Measurements from ENCODE around the gene GAPVD1.

Gene GAPVD1

DNA sequence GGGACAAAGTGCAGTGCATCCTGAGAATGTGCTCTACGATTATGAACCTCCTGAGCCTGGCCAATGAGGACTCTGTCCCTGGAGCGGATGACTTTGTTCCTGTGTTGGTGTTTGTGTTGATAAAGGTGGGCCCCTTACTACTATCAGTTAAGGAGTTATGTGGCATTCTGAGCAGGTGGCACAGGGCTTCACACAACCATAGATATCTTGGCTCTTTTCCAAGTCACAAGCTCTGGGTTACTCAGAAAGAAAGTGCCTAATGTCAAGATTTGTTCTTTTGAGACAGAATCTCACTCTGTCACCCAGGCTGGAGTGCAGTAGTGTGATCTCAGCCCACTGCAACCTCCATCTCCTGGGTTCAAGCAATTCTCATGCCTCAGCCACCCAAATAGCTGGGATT, 99.0 kb downstream of the GAPVD1 start:
- in situ Hi-C loops (cut with MboI; ENCODE audit: low pct_unique_long_range_greater_than_20kb, low sequenced_read_pairs): no loop called here
- no peak for DNase-seq

DNA sequence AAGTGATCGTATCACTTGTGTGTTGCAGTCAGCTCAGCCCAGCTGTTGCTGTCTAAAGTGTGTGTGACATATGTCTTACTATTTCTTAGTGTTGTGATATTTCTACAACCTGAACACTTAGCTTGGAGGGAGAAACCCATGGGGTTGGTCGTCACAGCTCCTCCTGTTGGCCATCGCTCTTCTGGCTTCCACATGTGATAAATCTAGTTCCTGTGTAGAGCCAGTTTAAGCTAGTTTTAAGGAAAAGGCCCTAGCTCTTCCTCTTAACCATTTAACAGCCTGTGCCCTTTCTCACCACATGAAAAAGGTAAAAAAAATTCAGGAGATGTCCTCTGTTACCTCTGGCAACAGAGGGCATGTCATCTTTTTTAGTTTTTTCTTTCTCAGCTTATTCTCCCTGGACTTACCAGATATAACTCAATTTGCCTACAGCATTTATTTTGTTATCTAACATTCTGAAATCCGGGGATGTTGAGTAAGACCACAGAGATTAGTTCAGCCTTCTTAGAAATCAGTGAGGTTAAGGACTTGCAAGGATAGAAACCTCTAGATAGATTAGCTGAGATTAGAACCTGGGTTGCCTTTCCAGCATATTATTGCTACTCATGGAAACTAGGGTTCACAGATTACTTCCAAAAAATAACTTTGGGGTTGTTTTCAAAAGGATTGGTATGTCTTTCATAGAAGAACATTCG, 100.4 kb downstream of the GAPVD1 start:
- in situ Hi-C loops (cut with MboI; ENCODE audit: low pct_unique_long_range_greater_than_20kb, low sequenced_read_pairs): no loop called here
- peak; percentile 73 for DNase-seq

GRCh38 chr9:125366676-125367075, 105.0 kb downstream of the GAPVD1 start:
- in situ Hi-C loops (cut with MboI; ENCODE audit: low pct_unique_long_range_greater_than_20kb, low sequenced_read_pairs): no loop called here
- no peak for DNase-seq

GRCh38 chr9:125370786-125371185, 109.2 kb downstream of the GAPVD1 start:
- peak; percentile 4 for DNase-seq
- in situ Hi-C loops (cut with MboI; ENCODE audit: low pct_unique_long_range_greater_than_20kb, low sequenced_read_pairs): no loop called here

- DNase-seq: no peak
- in situ Hi-C loops (cut with MboI; ENCODE audit: low pct_unique_long_range_greater_than_20kb, low sequenced_read_pairs): no loop called here
Observed at GRCh38 chr9:125372441-125373226, 111.0 kb downstream of the GAPVD1 start.

DNA sequence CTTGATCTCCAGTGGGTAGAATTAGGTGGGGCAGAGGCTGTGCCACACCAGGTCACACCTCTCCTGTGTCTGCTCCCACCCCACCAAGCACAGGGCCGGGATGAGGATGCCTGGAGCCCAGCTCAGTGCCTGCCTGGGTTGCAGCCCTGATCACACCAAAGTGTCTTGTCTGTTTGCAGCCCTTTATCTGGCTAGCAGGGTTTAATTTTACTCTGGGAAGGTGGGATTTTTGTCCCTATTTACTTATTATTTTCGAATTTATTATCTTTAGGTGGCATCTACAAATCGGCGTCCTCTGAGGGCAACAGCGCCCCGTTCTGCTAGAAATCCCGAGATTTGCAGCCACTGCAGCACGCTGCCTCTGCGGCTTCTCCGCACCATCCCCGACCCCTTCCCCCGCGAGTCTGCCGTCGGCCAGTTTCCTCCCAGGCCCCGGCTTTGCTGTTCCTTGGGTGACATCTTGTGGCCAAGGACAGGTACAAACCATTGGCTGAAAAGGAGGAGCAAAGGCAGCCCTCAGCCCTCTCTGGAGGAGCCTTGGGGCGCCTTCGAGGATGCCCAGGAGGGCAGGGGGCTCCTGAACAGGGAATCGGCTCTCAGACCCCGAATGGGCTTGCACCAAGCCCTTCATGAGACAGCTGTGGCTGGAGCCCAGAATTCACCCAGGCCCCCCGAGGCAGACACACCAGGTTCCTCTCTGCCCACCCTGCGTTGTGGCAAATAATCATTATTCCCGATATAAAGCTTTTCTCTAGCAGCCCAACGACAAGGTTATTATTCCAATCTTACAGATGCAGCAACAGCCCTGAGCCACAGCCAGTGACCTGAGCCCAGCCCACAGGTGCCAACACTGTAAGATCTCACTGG, 113.0 kb downstream of the GAPVD1 start:
- peak; percentile 70 for DNase-seq
- in situ Hi-C loops (cut with MboI; ENCODE audit: low pct_unique_long_range_greater_than_20kb, low sequenced_read_pairs): loop anchor here (25.0 kb wide), 1 partner anchor 512 kb away; the partner anchor contains the start of genes ARPC5L, RPL35 and WDR38

DNA sequence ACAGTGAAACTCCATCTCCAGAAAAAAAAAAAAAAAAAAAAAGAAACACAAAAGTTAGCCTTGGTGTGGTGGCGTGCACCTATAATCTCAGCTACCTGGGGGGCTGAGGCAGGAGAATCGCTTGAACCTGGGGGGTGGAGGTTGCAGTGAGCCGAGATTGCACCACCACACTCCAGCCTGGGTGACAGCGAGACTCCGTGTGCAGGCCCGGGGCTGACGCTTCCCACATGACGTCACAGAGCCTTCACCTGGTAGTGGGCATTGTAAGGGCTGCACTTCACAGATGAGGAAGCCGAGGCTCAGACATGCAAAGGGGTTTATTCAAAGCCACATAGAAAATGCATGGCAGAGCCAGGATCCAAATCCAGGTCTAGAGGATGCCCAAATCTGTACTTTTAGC, 114.2 kb downstream of the GAPVD1 start:
- DNase-seq: no peak
- in situ Hi-C loops (cut with MboI; ENCODE audit: low pct_unique_long_range_greater_than_20kb, low sequenced_read_pairs): loop anchor here (25.0 kb wide), 1 partner anchor 514 kb away; the partner anchor contains the start of genes ARPC5L, RPL35 and WDR38

- in situ Hi-C loops (cut with MboI; ENCODE audit: low pct_unique_long_range_greater_than_20kb, low sequenced_read_pairs): loop anchor here (25.0 kb wide), 1 partner anchor 514 kb away; the partner anchor contains the start of genes ARPC5L, RPL35 and WDR38
Observed at GRCh38 chr9:125376261-125377226, 114.9 kb downstream of the GAPVD1 start.

DNA sequence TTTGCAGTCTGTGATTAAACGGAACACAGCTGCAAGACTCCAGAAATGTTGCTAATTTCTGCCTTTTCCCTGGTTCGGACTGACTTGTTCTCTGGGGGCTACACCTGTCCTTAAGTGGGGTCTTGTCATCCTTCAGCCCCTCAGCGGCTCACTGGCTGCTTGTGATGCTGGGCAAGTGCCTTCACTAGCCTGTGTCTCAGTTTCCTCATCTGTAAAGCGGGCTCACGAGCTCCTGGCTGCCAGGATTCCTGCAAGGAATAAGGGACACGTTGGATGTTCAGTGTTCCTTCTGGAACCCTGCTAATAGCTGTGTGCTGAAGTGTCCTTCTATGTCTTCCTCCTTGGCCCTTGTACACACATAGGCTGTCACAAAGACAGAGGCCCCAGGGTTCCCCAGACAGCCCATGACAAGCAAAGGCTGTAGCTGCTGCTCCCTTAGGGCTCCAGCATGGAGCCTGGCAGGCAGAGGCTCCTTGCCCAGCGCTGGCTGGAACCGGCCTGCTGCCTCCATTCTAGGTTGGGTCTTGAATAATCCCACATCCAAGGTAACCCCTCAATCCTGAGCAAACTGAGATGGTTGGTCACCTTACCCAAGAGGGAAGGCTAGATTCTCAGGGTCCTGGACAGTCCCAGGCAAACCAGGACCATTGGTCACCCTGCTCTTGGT, 116.1 kb downstream of the GAPVD1 start:
- in situ Hi-C loops (cut with MboI; ENCODE audit: low pct_unique_long_range_greater_than_20kb, low sequenced_read_pairs): loop anchor here (25.0 kb wide), 1 partner anchor 515 kb away; the partner anchor contains the start of genes ARPC5L, RPL35 and WDR38

More at GRCh38 chr9:125376261-125377226, 114.9 kb downstream of the GAPVD1 start:
- no peak for DNase-seq

GRCh38 chr9:125378778-125379177, 117.2 kb downstream of the GAPVD1 start:
- in situ Hi-C loops (cut with MboI; ENCODE audit: low pct_unique_long_range_greater_than_20kb, low sequenced_read_pairs): loop anchor here (25.0 kb wide), 1 partner anchor 516 kb away; the partner anchor contains the start of genes ARPC5L, RPL35 and WDR38
- DNase-seq: no peak

More for the DNA sequence above, 116.1 kb downstream of the GAPVD1 start:
- no peak for DNase-seq

GRCh38 chr9:125379208-125379607, 117.6 kb downstream of the GAPVD1 start:
- in situ Hi-C loops (cut with MboI; ENCODE audit: low pct_unique_long_range_greater_than_20kb, low sequenced_read_pairs): loop anchor here (25.0 kb wide), 1 partner anchor 517 kb away; the partner anchor contains the start of genes ARPC5L, RPL35 and WDR38

GRCh38 chr9:125380406-125380805, 118.8 kb downstream of the GAPVD1 start:
- in situ Hi-C loops (cut with MboI; ENCODE audit: low pct_unique_long_range_greater_than_20kb, low sequenced_read_pairs): loop anchor here (25.0 kb wide), 1 partner anchor 518 kb away; the partner anchor contains the start of genes ARPC5L, RPL35 and WDR38

More at GRCh38 chr9:125379208-125379607, 117.6 kb downstream of the GAPVD1 start:
- no peak for DNase-seq

GRCh38 chr9:125387861-125388524, 126.4 kb downstream of the GAPVD1 start:
- in situ Hi-C loops (cut with MboI; ENCODE audit: low pct_unique_long_range_greater_than_20kb, low sequenced_read_pairs): loop anchor here (25.0 kb wide), 1 partner anchor 526 kb away; the partner anchor contains the start of genes ARPC5L, RPL35 and WDR38
- no peak for DNase-seq

More at GRCh38 chr9:125380406-125380805, 118.8 kb downstream of the GAPVD1 start:
- DNase-seq: no peak

GRCh38 chr9:125388978-125389377, 127.4 kb downstream of the GAPVD1 start:
- no peak for DNase-seq
- in situ Hi-C loops (cut with MboI; ENCODE audit: low pct_unique_long_range_greater_than_20kb, low sequenced_read_pairs): loop anchor here (25.0 kb wide), 1 partner anchor 527 kb away; the partner anchor contains the start of genes ARPC5L, RPL35 and WDR38

- in situ Hi-C loops (cut with MboI; ENCODE audit: low pct_unique_long_range_greater_than_20kb, low sequenced_read_pairs): loop anchor here (25.0 kb wide), 1 partner anchor 529 kb away; the partner anchor contains the start of genes ARPC5L, RPL35 and WDR38
- DNase-seq: no peak
Observed at GRCh38 chr9:125391704-125392103, 130.1 kb downstream of the GAPVD1 start.

DNA sequence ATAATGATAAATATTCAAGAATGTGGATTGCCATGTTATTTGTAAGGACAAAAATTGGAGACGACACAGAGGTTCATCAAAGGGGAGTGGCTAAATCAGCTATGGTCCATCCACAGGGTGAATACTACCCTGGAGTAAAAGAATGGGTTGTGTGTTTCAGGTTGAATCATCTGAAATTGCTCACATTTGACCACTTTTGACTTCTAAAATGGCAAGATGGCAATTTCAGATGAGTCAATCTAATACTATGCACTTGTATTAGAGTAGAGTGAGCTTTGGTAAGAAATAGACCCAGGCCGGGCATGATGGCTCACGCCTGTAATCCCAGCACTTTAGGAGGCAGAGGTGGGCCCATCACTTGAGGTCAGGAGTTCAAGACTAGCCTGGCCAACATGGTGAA, 131.8 kb downstream of the GAPVD1 start:
- DNase-seq: no peak
- in situ Hi-C loops (cut with MboI; ENCODE audit: low pct_unique_long_range_greater_than_20kb, low sequenced_read_pairs): loop anchor here (25.0 kb wide), 1 partner anchor 531 kb away; the partner anchor contains the start of genes ARPC5L, RPL35 and WDR38
